Measurements from ENCODE around the gene CC2D2B.
"Not testable (repeated sequence)": the region's sequence is repeated elsewhere in the genome, so short reads cannot be mapped to it uniquely, and the experiment has no call there.

CC2D2B gene, protein sequence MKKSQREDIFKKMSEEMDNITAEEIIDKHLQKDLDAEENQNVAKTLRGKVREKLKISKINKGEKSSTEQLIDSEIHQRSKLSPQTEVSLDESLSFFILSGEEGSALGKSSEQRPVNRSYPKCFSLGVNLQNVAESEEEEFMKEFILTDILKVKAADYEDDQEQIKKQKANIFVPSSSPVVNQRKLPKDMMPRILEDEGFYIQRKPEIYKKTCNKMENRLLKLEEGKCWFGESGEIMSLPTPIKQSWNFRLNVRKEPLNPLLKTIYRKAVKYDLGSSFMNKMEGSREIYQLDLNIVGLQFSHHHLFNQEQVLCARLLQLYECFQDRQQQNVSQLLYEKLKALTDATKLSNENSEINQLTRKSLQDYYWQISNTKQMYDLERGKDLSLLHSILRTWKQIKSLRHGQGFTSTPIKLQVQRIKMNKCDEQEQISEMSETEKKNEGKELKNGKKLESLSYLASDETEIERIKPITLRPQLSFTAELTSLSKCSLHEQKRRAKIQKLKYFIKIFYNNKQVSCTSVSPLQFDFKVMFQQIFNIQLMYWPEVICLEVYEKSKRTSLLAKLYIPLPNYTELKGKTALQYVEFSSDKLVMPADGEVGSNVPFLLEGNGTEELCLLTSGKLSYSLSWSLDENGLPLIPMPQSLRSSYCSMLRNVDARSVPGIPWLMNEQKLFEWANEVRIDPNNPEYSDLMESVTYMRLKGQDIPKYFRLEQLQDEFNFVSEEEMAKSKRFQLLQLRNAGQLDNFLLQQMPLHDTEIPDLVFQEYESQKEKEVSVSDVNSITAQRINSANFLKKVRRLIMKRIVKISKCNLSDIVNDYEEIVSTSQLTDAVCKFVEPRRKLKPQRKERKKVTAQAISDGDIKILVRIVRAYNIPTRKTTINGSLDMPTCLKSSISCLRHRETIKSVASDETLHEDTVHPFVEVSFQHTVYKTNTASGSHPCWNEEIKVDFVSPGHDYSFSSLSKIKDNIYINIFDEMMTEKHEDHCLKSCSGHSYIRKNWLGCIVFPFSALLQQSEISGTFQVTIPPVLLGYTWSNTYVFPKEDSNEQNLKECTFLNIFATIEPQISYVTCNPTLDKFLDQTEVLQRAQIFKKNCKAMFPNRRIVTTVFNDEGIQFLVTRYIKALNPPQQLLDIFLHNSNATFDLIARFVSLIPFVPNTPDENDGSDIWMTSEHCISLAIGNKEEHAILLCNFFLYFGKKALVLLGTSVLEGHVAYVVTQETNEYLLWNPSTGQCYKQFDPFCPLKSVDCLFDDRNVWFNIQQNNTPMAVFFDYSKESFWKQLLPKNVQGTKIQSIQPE (N-terminal part only)

GRCh38 chr10:95907456-95908253, at the start of gene CC2D2B:
TSS of gene CC2D2B (plus strand) at chr10:95907975. CDS start at chr10:95911324, 3,349 bp downstream.
- peak; percentile 58 to 73 for DNase-seq

DNA sequence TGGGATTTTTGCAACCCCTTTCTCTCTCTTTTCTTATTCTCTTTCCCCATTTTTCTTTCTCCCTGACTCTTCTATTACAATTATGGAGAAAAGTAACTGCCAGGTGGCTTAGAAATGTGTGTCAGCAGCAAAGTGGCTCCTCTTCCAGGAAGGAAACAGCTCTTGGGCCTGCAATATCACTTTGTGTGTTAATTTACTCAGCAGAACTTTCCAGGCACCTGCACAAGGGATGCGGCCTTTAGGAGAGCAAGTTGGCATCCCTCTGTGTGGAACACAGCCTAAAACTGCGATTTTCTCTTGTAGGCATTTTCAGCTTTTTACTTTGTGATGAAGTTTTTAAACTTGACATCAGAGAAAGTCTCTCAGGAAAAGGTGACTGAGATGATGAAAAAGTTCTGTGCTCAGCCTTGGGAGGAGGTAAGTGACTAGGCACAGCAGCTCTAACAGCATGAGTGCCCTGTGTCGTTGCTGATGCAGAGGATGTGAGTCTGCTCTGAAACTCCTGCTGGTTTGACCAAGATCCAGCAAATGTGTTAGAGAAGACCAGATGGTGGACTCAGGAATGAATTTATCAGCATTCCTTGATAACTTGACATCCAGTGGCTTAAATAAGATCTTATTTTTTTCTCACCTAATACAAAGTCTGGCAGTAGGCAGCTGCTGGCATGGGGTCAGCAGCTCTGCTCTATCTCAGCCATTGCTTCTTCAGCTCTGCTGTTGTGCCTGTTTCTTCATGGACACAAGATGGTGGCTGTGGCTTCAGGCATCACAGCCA, 47.4 kb upstream of the CC2D2B start:
- no peak for DNase-seq

- no peak for DNase-seq
These were observed 46.4 kb upstream of the CC2D2B start for GRCh38 chr10:95861386-95861785.

- DNase-seq: peak; percentile 63 to 67
These were observed 42.6 kb upstream of the CC2D2B start for GRCh38 chr10:95864906-95865813.

DNA sequence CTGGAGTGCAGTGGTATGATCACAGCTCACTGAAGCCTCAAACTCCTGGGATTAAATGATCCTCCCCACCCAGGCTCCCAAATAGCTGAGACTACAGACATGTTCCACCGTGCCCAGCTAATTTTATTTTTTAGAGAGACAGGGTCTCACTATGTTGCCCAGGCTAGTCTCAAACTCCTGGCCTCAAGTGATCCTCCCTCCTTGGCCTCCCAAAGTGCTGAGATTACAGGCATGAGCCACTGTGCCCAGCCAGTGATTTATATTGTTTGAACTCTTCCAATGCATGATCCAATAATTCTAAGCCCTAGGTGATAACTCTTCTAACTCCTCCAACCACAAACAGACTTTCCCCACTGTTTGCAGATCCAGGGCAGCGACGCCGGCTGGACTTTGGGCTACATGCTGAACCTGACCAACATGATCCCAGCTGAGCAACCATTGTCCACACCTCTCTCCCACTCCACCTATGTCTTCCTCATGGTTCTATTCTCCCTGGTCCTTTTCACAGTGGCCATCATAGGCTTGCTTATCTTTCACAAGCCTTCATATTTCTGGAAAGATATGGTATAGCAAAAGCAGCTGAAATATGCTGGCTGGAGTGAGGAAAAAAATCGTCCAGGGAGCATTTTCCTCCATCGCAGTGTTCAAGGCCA, 41.8 kb upstream of the CC2D2B start:
- no peak for DNase-seq

DNA sequence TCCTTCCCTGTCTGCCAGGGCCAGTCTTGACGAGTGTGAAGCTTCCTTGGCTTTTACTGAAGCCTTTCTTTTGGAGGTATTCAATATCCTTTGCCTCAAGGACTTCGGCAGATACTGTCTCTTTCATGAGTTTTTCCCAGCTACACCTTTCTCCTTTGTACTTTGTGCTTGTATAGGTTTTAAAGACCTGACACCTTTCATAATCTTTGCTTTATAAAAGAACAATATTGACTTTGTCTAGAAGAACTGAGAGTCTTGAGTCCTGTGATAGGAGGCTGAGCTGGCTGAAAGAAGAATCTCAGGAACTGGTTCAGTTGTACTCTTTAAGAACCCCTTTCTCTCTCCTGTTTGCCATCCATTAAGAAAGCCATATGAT, 41.3 kb upstream of the CC2D2B start:
- no peak for DNase-seq

- no peak for DNase-seq
These were observed 39.9 kb upstream of the CC2D2B start for GRCh38 chr10:95867866-95868265.

DNA sequence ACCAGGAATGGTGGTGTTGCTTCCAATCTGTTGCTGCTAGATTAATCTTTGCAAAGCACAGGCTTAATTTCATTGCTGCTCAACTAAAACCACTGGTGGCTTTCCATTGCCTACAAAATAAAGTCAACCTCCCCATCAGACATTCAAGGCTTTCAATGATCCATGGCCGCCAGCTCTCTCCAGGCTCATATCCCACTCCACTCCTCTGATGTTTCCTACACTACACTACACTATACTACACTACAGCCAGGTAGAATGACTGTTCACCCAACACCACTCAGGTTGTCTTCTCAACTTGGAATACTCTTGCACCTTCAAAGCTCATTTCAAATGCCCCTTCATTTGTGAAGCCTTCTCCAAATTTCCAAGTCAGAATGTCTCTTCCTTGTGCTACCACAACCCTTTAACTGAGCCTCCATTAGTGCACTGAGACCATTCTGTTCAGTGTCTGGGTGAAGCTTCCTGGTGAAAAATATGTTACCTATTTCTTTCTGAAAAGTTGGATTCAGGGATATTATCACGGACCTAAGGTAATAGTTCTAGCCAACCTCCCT, 35.5 kb upstream of the CC2D2B start:
- no peak for DNase-seq

GRCh38 chr10:95873139-95873538, 34.6 kb upstream of the CC2D2B start:
- DNase-seq: no peak

DNA sequence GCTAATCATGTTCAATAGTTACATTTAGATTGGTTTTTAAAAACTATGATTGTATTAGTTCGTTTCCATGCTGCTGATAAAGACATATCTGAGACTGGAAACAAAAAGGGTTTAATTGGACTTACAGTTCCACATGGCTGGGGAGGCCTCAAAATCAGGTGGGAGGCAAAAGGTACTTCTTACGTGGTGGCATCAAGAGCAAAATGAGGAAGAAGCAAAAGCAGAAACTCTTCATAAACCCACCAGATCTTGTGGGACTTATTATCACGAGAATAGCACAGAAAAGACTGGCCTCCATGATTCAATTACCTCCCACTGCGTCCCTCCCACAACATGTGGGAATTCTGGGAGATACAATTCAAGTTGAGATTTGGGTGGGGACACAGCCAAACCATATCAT, 34.1 kb upstream of the CC2D2B start:
- peak in 1 of 2 donors; percentile 25 for DNase-seq

GRCh38 chr10:95874783-95875182, 33.0 kb upstream of the CC2D2B start:
- not testable (repeated sequence) for DNase-seq

- no peak for DNase-seq
These were observed 31.0 kb upstream of the CC2D2B start for GRCh38 chr10:95876756-95877155.

DNA sequence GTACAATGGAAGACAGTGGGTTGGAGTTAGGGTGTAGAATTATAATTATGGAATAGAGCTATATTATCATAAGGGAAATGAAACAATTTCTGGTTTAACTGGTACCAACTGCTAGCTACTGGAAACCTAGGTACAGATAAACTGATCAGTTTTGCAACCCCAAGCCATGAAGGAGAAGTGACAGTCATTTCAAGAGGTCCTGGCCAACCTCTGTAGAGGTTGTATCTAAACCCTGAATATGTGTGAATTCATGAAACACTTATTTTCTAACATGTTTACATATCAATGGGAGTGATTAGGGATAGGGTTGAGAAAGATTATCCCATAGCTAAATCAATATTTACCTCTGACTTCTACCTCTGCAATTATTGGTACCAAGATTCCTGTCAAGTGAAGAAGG, 29.9 kb upstream of the CC2D2B start:
- DNase-seq: no peak

DNA sequence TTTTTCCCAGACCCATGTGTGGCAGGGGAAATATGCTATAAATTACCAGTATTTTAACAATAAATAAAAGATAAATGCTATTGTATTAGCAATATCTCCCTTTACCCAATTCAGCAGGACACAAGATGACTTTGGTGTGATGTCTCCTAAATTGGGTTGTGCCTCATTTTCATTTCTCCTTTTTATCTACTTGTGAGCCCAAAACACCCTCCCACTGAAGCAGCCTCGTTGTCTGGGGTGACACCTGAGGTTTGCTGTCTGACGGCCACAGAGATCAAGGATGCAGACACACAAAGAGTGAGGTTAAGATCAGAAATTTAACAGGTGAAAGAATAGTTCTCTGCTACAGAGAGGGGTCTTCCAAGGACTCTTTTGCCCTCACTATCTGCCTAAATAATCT, 27.1 kb upstream of the CC2D2B start:
- DNase-seq: no peak

DNA sequence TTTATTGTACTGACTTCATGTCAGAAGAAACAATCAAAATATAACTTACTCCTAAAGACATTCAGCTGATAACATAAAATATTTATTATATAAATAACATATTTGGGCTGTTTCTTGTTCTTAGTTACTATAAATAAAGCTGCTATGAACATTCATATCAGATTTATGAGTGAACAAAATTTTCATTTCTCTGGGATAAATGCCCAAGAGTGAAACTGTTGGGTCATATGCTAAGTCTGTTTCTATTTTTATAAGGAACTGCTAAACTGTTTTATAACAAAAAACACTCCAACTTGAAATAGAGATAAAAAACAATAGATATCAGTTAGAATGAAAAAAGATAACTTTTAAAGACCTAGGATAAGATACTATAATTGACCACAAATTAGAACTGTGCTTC, 26.5 kb upstream of the CC2D2B start:
- DNase-seq: no peak

- DNase-seq: no peak
These were observed 17.9 kb upstream of the CC2D2B start for GRCh38 chr10:95889830-95890229.

DNA sequence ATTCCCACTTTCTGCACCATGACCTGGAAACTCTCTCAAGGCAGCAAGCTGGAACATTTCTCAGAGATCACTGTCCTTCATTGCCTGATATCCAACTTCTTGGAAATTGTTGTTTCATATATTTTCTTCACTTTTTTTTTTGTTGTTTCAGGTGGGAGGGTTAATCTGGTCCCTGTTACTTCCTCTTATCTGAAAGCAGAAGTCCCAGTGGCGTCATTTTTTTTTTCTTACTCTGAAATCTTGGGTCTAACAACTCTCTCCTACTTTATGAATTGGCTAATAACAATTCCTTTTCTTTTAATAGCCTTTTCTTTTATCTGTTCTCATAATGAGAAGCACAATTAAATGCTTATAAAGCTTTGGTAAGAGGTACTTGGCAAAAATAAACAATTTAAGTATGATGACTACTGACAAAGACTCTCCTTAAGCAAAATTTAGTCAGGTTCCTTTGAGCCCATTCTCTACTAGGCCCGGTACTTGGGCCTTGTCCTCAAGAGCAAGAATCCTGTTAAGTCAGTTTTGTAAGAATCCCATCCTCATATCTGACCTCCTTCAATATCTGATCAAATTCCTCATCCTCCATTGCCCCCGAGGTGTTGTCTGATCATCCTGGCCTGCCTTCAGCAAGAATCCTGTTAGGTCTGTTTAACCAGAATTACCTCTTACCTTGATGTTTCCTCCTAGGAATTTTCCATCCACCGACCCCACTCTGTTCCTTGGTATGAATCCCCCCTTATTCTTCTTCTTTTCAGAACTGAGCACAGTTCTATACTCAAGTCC, 11.5 kb upstream of the CC2D2B start:
- peak; percentile 64 to 74 for DNase-seq

GRCh38 chr10:95905897-95906580, 1.7 kb upstream of the CC2D2B start:
- not testable (repeated sequence) for DNase-seq
